NCI-H1417 treated with DMSO at 0.1 percent for 48 hours (cell line): ENCODE results near the gene COL8A1.
A peak's percentile ranks its signal among the peaks of the same experiment; 100 is the strongest.
"Not testable (repeated sequence)": the region's sequence is repeated elsewhere in the genome, so short reads cannot be mapped to it uniquely, and the experiment has no call there.

Experiments
- DNase-seq: peaks from one replicate; lab custom pipeline; 2025; lab: John Stamatoyannopoulos, UW

The COL8A1 gene

GRCh38 chr3:99805160-99805559, 166.8 kb downstream of the COL8A1 start:
- DNase-seq, result no peak

DNA sequence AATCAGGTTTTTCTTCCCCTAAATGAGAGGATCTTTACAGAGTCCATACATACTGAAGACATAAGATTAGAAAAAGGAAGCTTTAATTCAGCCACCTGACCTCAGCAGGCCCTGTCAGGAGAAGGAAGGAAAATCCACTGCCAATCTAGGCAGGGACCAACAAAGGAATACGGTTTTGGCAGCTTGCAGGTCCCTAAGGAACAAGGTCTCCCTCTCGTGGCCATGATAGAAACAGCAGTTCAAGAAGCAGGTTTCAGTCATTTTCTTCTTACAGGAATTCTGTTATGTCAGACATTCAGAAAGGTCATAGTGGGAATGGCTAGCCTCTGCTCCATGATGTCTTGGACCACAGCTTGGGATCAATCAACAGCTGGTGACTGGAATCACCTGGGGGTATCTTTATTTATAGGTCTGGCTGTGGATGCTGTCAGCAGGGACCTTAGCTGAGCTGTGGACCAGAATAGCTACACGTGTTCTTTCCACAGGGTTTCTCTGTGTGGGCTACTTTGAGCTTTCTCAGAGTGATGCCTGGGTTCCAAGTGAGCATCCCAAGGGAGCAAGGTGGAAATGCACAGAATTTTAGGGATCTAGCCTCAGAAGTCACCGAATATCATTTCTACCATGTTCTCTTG, 169.9 kb downstream of the COL8A1 start:
- DNase-seq, result peak; percentile 3

DNA sequence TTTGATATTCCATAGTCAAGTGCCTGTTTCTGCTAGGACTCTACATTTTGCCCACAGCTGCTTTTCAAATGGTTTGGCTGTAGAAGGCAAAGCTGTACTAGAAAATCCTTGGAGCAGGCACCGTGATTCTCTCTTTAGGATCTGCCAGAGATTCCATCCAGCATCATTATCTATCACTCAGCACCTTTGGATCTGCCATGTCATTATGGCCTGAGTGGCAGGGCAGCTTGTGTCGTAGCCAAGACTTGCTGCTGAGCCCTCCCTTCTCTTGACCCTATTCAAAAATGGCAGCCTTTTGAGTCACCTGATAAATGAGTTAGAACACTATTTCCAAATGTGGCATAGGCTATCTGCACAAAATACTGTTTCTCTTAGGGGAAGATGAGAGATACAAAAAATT, 171.2 kb downstream of the COL8A1 start:
- no peak for DNase-seq

- no peak for DNase-seq
Observed at GRCh38 chr3:99810403-99810802, 172.0 kb downstream of the COL8A1 start.

- no peak for DNase-seq
Observed at GRCh38 chr3:99817047-99817436, 178.6 kb downstream of the COL8A1 start.

DNA sequence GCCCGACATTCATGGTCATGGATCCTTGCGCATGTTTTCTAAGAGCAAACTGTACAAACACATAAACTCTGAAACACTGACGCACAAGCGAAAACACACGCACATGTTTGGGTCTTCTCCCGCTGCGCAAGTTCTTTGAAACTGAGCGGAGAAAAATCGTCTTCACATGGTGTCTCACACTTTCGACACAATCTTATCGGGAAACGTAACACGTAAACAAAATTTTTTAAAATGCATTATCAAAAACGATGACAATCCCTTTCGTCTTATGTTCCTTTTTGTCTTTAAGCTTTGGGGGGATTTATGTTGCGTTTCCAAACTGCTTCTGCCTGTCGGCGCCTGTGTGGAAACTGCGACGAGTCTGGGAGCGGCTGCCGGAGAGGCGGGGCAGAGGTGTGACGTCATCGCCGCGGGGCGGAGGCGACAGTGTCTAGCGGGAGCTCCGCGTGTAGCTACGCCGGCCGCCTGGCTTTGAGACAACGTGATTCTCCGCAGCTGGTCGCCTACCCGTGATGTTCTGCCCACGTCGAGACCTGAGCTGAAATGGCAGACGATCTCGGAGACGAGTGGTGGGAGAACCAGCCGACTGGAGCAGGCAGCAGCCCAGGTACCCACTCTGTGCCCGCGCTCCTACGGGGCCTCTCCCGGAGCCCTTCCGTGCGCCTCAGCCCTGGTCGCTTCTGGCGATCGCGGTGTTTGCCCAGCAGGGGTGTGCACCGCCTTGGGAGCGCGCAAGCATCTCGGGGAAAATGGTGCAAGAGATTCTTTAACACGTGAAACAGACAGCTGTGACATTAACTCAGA, 179.2 kb downstream of the COL8A1 start, which contains the start of gene CMSS1:
TSS of gene CMSS1 (plus strand) at position 426 of the 804 bp plus-strand sequence.
- peak; percentile 80 for DNase-seq

- DNase-seq, result no peak
Observed at GRCh38 chr3:99818818-99819217, 180.4 kb downstream of the COL8A1 start.

- no peak for DNase-seq
Observed at GRCh38 chr3:99823723-99824711, 185.6 kb downstream of the COL8A1 start.

DNA sequence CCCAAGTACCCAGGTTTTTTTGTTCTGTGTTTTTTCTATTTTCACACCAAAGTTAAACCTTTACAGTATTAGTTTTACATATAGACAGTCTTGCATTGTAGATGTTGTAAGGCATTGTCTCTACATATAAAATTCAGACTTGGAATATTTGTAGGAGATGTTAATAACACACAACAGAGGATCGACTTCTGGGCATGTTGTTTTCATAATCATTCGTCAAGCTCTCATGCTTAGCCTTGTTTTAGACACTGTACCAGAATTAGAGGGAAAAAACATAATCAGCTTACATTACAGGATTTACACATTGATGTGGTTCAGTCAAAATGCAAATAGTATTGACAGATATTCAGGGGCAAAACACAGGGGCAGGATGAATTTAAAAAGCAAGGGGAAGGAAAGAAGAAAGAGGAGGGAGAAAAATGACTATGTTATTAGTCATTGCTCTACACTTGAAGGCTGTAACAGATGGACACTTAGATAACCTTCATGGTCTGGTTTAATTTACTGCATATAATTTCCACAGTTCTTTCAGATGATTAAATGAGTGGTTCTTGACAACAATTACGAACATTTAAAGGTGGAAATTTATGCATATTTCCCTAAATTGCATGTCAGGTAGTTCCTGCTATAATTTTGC, 186.7 kb downstream of the COL8A1 start:
- DNase-seq, result no peak

DNA sequence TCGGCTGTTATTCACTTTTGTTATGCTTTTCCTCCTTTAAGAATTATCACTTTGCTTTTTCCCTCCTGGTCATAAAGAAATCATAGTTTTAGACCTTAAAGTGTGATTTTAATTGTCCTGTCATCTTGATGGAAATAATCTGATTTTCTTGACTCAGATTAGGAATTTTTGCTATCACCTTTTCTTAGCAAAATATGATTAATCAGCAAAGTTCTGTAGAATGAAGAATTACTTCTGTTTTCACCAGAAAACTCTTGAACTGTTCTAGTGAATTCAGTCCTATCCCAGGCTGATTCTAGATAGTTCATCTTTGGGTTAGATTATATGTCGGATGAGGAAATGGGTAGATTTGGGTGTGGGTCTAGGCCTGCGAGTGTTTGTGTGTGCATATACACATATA, 191.4 kb downstream of the COL8A1 start:
- DNase-seq, result no peak

DNA sequence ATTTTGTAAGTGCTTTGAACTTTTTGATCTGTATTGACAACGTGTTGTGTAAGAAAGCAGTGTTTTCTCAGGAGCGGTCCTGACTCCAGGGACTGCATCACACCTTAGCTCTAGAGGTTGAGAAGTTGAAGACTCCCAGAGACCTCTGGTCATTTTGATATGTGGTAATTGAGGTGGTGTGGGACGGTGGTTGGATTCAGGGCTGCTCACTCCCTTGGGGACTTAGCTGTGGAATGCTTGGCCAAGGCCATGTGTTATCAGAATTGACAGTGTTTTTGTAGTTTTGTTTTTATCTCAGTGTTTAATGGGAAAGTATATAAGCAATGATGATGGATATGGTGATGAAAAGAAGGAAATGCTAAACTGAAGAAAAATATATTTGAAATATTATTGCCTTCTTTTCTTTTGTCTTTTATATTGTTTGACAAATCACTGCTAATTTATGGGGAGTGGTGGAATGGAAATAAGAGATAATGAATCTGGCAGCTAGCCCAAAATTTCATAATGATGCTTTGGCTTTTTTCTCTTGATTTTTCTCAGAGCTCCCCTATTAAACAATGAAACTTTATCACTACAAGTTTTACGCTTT, 195.3 kb downstream of the COL8A1 start:
- no peak for DNase-seq

GRCh38 chr3:99834211-99834957, 196.0 kb downstream of the COL8A1 start:
- DNase-seq, result no peak

DNA sequence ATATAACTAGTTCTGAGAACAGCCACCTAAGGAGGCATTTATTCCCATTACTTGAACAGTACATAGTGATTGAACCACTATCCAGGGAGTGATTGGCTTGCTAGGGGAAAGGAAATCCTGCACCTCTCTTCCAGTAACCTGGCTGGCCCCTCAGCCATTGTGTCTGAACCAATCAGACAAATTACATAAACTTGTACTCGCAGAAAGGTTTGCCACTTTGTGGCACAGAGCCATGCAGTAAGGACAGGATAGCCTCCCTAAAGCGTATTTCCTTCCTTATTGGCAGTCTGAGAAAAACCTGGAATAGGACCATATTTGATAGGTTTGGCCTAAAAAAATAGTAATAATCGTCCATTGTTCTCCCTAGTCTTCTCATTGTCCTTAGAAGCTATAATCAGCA, 198.3 kb downstream of the COL8A1 start:
- no peak for DNase-seq

DNA sequence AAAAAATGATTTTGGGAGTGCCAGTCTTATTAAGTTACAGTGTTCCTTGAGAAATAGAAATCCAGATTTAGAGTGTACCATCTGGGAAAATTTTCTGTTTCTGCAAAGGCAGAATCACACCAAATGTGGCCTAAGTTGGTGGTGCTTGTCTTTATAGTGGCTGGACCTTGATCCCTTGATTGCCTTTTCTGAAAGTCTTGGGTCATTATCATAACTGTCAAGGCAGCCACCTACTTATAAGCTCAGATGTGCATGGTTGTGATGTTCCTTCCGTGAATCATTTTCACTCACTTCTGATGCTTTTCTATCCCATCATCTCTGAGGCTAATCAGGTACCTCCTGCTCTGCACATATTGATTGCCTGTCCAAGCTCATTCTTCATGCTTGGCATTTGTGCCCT, 199.3 kb downstream of the COL8A1 start:
- DNase-seq, result no peak

GRCh38 chr3:99838755-99839154, 200.4 kb downstream of the COL8A1 start:
- no peak for DNase-seq

GRCh38 chr3:99839613-99840012, 201.2 kb downstream of the COL8A1 start:
- DNase-seq, result no peak

DNA sequence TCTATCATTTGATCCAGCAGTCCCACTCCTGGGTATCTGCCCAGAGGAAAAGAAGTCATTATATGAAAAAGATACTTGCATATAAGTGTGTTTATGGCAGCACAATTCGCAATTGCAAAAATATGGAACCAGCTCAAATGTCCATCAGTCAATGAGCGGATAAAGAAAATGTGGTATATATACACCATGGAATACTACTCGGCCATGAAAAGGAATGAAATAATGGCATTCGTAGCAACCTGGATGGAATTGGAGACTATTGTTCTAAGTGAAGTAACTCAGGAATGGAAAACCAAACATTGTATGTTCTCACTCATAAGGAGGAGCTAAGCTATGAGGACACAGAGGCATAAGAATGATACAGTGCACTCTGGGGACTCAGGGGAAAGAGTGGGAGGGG, 203.6 kb downstream of the COL8A1 start:
- not testable (repeated sequence) for DNase-seq

DNA sequence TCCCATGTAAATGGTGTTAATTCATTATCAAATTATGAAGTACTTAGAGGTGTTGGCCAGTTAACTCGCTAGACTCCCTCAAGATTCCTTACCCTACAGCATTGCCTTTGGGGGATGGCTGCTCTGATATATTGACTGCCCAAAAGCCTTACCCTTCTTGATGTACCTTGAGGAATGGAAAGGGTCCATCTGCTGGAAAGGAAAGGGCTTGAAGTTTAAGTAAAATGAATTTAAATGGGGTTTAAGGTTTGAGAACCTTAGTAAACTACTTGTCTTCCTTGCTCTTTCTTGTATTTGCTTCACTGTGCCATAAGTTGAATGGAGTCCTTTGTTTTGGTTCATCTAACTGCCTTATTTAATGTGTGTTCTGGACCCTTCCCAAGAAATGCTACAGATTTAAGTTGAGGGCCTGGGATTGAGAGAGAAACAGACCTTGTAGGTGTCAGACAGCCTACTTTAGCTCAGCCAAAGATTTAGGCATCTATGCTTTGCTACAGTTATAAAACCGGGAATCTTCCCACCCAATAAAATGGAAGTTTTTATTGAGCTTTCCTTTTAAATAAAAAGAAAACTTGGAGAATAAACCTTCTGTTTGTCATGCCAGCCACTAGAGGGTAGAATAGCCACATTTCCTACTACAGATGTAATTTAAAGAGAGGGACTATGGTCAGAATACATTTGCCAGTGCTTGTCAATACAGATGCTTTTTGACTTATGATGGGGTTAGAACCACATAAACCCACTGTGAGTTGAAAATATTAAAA, 204.6 kb downstream of the COL8A1 start:
- peak; percentile 40 for DNase-seq

- DNase-seq, result no peak
Observed at GRCh38 chr3:99843590-99844258, 205.3 kb downstream of the COL8A1 start.
